A673 (cell line): ENCODE data around the gene ZNF296. TPM values are rescaled to one million over a fixed set of nuclear protein-coding genes. Genes with fewer than 3 reads are reported as not detected.
A peak's percentile ranks its signal among the peaks of the same experiment; 100 is the strongest.

Source experiments
- BruUV-seq: library from RNA; stranded (reverse); fragments of 400-500 nt; replicated peaks from 2 replicates; lab custom pipeline; 2021; lab: Mats Ljungman, UMichigan
- CTCF ChIA-PET: fragments of 300-600 bp; sonication (Branson Sonifier 250); formaldehyde crosslinking; loops from one replicate; lab custom pipeline; 2022; ENCODE audit warnings: antibody characterized with exemption; lab: Charles Lee
- POLR2A ChIA-PET: fragments of 300-600 bp; sonication (Branson Sonifier 250); formaldehyde crosslinking; loops from one replicate; lab custom pipeline; 2022; ENCODE audit warnings: antibody characterized with exemption; ENCODE audit not compliant: low non-redundant PET; lab: Charles Lee
- DNase-seq: peaks from one replicate; pipeline ENCODE4 v3.0.0-alpha.2; 2015; ENCODE audit warnings: low spot score
- H3K27ac ChIP-seq: fragments of 200-600 bp; sonication (generic); 2 replicates; pipeline ENCODE4 v1.5.1; 2016; ENCODE audit warnings: mixed run types, low read depth, mild to moderate bottlenecking, mixed read lengths, antibody characterized with exemption, low read length; ENCODE audit not compliant: poor library complexity, severe bottlenecking
- H3K27me3 ChIP-seq: fragments of 200-600 bp; sonication (generic); replicated peaks from 2 replicates; pipeline ENCODE4 v1.6.1; 2017; ENCODE audit warnings: mixed run types, low read depth, mild to moderate bottlenecking, mixed read lengths, antibody characterized with exemption, low read length; ENCODE audit not compliant: insufficient read depth, poor library complexity
- H3K36me3 ChIP-seq: fragments of 200-600 bp; sonication (generic); 2 replicates; pipeline ENCODE4 v1.6.1; 2016; ENCODE audit warnings: mixed run types, mild to moderate bottlenecking, mixed read lengths, antibody characterized with exemption, low read length; ENCODE audit not compliant: insufficient read depth, poor library complexity, severe bottlenecking
- H3K4me1 ChIP-seq: fragments of 200-600 bp; sonication (generic); 2 replicates; pipeline ENCODE4 v1.6.1; 2017; ENCODE audit warnings: mixed run types, mild to moderate bottlenecking, mixed read lengths, antibody characterized with exemption, low read length; ENCODE audit not compliant: insufficient read depth, poor library complexity, severe bottlenecking
- H3K4me3 ChIP-seq: fragments of 200-600 bp; sonication (generic); 2 replicates; pipeline ENCODE4 v1.5.1; 2016; ENCODE audit warnings: low read depth, mixed run types, mild to moderate bottlenecking, mixed read lengths, low read length; ENCODE audit not compliant: poor library complexity, severe bottlenecking
- H3K9me3 ChIP-seq: fragments of 200-600 bp; sonication (generic); 2 replicates; pipeline ENCODE4 v1.6.1; 2016; ENCODE audit warnings: mixed run types, low read depth, mild to moderate bottlenecking, mixed read lengths, antibody characterized with exemption, low read length; ENCODE audit not compliant: poor library complexity, severe bottlenecking
- EZH2 ChIP-seq: fragments of 200-600 bp; sonication (generic); IDR thresholded peaks from 2 replicates; pipeline ENCODE4 v1.6.1; 2017; ENCODE audit warnings: borderline replicate concordance, low read depth, mild to moderate bottlenecking, mixed read lengths, antibody characterized with exemption, low read length; ENCODE audit not compliant: poor library complexity, severe bottlenecking
- intact Hi-C: fragments of 100-400 bp; cut with micrococcal nuclease; formaldehyde crosslinking; loops from one replicate; pipeline ENCODE4 v1.10.0; 2022; ENCODE audit not compliant: unreplicated experiment
- total RNA-seq: library from RNA; stranded (reverse); gene quantifications from 2 replicates; pipeline ENCODE4 v1.2.3, GENCODE V29; 2021
- TF ChIP-seq, protein P1 (sequence below): fragments of 300-800, 200-600 bp; sonication (generic); conservative IDR thresholded peaks from 2 replicates; pipeline ENCODE4 v1.5.1; 2017; ENCODE audit warnings: low read depth, mild to moderate bottlenecking, antibody characterized with exemption, low read length, moderate library complexity, mixed read lengths

ZNF296 gene
- total RNA-seq, 1 experiment from 2014 or later, result 3.0 TPM

DNA sequence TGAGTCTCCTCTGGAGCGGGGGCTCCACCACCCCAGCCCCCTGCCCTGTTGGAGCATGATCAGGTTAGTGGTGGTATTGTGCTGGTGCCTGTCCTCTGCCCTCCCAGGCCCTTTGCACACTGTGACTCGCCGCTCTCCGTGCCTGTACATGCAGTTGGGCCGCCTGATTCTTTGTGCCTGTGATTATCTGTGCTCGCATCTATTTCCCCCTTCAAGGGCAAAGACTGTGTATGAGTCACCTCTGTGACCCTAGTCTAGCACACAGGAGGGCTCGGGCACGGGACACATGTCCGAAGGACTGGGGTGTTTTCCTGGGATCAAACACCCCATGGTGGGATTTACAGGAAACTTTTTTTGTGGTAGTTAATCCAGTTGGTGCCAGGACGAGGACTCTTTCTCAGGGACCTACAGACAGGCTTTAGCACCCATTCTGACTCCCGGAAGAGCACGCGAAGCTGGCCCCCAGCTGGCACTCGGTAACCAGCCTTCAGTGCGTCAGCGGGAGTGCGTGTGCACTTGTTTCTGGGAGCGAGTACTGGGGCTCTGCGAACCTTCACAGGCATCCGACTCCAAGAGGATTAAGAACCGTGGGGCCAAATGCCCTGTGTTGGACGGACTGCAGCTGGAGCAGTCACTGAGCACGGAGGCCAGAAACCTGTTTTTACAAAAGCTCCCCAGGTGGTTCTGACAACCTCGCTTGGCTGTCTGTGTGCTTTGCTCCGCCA is 23.4 kb upstream of the ZNF296 start:
- peaks cover 31% of the 10 kb centered on the region for H3K4me1 ChIP-seq
- H3K27me3 ChIP-seq, result no peaks in the 10 kb centered on the region
- CTCF ChIA-PET, result no interaction called here
- no peaks in the 10 kb centered on the region for H3K36me3 ChIP-seq
- BruUV-seq, result no TSS peak
- intact Hi-C loops, result no loop called here
- H3K4me3 ChIP-seq, result no peak overlapping the region
- POLR2A ChIA-PET, result no interaction called here
- H3K27ac ChIP-seq, result peak overlapping the region; percentile 44
- H3K9me3 ChIP-seq, result no peaks in the 10 kb centered on the region
- TF ChIP-seq, protein P1, sequence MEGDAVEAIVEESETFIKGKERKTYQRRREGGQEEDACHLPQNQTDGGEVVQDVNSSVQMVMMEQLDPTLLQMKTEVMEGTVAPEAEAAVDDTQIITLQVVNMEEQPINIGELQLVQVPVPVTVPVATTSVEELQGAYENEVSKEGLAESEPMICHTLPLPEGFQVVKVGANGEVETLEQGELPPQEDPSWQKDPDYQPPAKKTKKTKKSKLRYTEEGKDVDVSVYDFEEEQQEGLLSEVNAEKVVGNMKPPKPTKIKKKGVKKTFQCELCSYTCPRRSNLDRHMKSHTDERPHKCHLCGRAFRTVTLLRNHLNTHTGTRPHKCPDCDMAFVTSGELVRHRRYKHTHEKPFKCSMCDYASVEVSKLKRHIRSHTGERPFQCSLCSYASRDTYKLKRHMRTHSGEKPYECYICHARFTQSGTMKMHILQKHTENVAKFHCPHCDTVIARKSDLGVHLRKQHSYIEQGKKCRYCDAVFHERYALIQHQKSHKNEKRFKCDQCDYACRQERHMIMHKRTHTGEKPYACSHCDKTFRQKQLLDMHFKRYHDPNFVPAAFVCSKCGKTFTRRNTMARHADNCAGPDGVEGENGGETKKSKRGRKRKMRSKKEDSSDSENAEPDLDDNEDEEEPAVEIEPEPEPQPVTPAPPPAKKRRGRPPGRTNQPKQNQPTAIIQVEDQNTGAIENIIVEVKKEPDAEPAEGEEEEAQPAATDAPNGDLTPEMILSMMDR, result no peak
- TF ChIP-seq EZH2, result no peak
- no peak for DNase-seq

GRCh38 chr19:45098521-45099466 is 22.5 kb upstream of the ZNF296 start:
- ChIA-PET CTCF (no interaction called here), POLR2A (no interaction called here)
- TF ChIP-seq, protein P1, result no peak
- TF ChIP-seq EZH2, result no peak
- H3K9me3 ChIP-seq, result no peaks in the 10 kb centered on the region
- intact Hi-C loops, result no loop called here
- H3K27me3 ChIP-seq, result no peaks in the 10 kb centered on the region
- H3K36me3 ChIP-seq, result no peaks in the 10 kb centered on the region
- H3K4me1 ChIP-seq, result peaks cover 35% of the 10 kb centered on the region
- H3K27ac ChIP-seq, result peak overlapping the region; percentile 44
- H3K4me3 ChIP-seq, result no peak overlapping the region
- no TSS peak for BruUV-seq
- peak; percentile 63 for DNase-seq

DNA sequence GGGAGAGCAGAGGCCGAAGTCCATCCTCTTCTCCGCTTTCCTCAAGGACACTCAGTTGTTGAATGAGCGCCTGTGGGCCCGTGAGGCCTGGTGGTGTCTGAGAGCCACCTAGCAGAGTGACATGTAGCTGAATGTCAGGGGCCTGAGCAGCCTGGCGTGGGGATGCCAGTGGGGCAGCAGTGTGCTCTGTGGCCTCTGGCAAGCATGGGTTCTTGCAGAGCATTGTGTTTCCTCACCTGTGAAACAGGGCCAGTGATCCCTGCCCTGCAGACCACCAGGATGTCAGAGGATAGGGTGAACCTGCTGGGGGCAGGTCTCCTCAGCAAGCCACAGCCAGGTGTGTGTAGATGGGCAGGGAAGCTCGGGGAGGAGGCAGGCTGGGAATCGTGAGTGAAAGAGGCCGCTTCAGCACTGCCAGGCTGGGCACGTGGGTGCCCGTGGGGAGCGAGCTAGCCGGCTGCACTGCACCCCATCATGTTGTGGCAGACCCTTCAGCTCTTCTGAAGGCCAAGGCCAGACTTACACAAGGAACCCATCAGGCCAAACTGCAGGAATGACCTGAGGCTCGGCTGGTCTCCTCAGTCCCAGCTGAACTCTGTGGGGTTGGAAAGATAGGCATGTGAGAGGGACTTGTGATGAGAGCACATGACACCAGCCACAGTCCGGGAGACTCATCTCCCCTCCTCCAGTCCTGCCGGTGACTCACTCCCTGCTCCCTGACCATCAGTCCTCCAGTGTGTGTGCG is 21.7 kb upstream of the ZNF296 start:
- ChIA-PET POLR2A (interaction anchor here (0.6 kb wide), 1 partner anchor 336 kb away, joined by 4 read pairs; no protein-coding TSS in a partner anchor), CTCF (no interaction called here)
- H3K9me3 ChIP-seq, result no peaks in the 10 kb centered on the region
- H3K27ac ChIP-seq, result peak overlapping the region; percentile 27
- no peaks in the 10 kb centered on the region for H3K36me3 ChIP-seq
- peaks cover 30% of the 10 kb centered on the region for H3K4me1 ChIP-seq
- intact Hi-C loops, result no loop called here
- BruUV-seq, result no TSS peak
- no peaks in the 10 kb centered on the region for H3K27me3 ChIP-seq
- peak; percentile 29 for DNase-seq
- no peak overlapping the region for H3K4me3 ChIP-seq
- TF ChIP-seq, protein P1, result no peak
- no peak for TF ChIP-seq EZH2
